ENCODE measurements around the gene SKIL. TPM values are rescaled to one million over a fixed set of nuclear protein-coding genes. Genes with fewer than 3 reads are reported as not detected.

SKIL gene
- total and polyA plus RNA-seq, 3 donors from 2014 or later = 19.1 to 53.6 (median 47.4) TPM

DNA sequence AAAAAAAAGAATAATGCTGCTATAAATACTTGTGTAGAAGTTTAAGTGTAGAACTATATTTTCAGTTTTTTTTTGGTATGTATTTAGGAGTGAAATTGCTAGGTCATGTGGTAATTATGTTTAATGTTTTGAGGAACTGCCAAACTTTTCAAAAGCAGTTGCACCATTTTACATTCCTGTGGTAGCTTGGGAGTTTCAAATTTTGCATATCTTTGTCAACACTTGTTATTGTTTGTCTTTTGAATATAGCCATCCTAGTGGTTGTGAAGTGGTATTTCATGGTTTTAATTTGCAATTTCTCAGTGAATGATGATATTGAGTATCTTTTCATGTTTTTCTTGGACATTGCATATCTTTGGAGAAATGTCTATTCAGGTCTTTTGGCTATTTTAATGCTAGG is 30.4 kb downstream of the SKIL start:
- intact Hi-C loops (cut with DNase I; ENCODE audit: low total_unique reads) = no loop called here
- TF ChIP-seq POLR2A (IDR thresholded peaks at IDR 0.05) = no peak
- TF ChIP-seq, protein P1, sequence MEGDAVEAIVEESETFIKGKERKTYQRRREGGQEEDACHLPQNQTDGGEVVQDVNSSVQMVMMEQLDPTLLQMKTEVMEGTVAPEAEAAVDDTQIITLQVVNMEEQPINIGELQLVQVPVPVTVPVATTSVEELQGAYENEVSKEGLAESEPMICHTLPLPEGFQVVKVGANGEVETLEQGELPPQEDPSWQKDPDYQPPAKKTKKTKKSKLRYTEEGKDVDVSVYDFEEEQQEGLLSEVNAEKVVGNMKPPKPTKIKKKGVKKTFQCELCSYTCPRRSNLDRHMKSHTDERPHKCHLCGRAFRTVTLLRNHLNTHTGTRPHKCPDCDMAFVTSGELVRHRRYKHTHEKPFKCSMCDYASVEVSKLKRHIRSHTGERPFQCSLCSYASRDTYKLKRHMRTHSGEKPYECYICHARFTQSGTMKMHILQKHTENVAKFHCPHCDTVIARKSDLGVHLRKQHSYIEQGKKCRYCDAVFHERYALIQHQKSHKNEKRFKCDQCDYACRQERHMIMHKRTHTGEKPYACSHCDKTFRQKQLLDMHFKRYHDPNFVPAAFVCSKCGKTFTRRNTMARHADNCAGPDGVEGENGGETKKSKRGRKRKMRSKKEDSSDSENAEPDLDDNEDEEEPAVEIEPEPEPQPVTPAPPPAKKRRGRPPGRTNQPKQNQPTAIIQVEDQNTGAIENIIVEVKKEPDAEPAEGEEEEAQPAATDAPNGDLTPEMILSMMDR (IDR thresholded peaks at IDR 0.05) = no peak
- no peaks in the 10 kb centered on the region for H3K36me3 ChIP-seq (ENCODE audit: low read depth, missing control alignments)
- H3K27me3 ChIP-seq = no peaks in the 10 kb centered on the region
- no peak overlapping the region for H3K27ac ChIP-seq
- no peak for DNase-seq
- H3K4me3 ChIP-seq = no peak overlapping the region
- no peaks in the 10 kb centered on the region for H3K9me3 ChIP-seq
- no peaks in the 10 kb centered on the region for H3K4me1 ChIP-seq

DNA sequence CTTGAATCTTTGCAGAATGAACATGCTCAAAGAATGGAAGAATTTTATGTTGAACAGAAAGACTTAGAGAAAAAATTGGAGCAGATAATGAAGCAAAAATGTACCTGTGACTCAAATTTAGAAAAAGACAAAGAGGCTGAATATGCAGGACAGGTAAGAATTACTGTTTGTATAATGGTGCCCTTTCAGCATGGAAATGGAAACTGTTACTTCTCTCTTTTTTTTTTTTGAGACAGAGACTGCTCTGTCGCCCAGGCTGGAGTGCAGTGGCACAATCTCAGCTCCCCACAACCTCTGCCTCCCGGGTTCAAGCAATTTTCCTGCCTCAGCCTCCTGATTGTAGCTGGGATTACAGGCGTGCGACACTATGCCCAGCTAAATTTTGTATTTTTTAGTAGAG is 33.6 kb downstream of the SKIL start:
- TF ChIP-seq POLR2A (IDR thresholded peaks at IDR 0.05) = no peak
- TF ChIP-seq, protein P1 (IDR thresholded peaks at IDR 0.05) = no peak

DNA sequence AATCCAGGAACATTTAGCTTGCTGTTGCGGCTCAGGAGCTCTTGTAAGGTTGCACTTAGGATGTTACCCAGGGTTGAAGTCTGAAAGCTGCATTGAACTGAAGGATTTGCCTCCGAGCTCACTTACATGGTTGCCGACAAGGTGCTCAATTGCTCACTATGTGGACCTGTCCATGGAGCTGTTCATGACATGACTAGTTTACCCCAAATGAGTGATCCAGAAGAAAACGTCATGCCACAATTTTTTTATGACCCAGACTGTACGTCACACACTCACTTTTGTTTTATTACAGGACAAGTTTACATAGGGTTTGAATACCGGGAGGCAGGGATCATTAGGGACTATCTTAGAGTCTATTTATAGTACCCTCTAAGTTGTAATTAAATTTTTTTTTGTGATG is 40.2 kb downstream of the SKIL start:
- Histone ChIP-seq H3K27me3 (no peaks in the 10 kb centered on the region), H3K9me3 (no peaks in the 10 kb centered on the region), H3K4me1 (no peaks in the 10 kb centered on the region), H3K4me3 (no peak overlapping the region), H3K27ac (no peak overlapping the region), H3K36me3 (ENCODE audit: low read depth, missing control alignments) (no peaks in the 10 kb centered on the region)
- 87 to 89% methylated on average over 6 of the region's 6 CpGs for WGBS, 2 donors
- no peak for DNase-seq
- intact Hi-C loops (cut with DNase I; ENCODE audit: low total_unique reads) = no loop called here
- TF ChIP-seq, protein P1 (IDR thresholded peaks at IDR 0.05) = no peak
- TF ChIP-seq POLR2A (IDR thresholded peaks at IDR 0.05) = no peak

More for the DNA sequence above, 33.6 kb downstream of the SKIL start:
- DNase-seq = no peak
- H3K4me1 ChIP-seq = no peaks in the 10 kb centered on the region
- no peak overlapping the region for H3K27ac ChIP-seq
- H3K9me3 ChIP-seq = no peaks in the 10 kb centered on the region
- intact Hi-C loops (cut with DNase I; ENCODE audit: low total_unique reads) = no loop called here
- WGBS, 2 donors = 89 to 90% methylated on average over 4 of the region's 4 CpGs
- no peak overlapping the region for H3K4me3 ChIP-seq
- H3K36me3 ChIP-seq (ENCODE audit: low read depth, missing control alignments) = no peaks in the 10 kb centered on the region
- H3K27me3 ChIP-seq = no peaks in the 10 kb centered on the region

DNA sequence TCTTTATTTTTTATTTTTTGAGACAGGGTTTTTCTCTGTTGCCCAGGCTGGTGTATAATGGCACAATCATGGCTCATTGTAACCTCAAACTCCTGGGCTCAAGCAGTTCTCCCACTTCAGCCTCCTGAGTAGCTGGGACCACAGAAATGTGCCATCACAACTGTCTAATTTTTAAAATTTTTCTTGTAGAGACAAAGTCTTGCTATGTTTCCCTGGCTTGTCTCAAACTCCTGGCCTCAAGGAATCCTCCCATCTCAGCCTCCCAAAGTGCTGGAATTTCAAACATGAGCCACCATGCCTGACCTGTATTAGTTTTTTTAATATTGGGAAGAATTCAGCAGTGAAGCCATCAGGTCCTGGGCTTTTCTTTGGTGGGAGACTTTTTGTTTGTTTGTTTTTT is 47.6 kb downstream of the SKIL start:
- TF ChIP-seq, protein P1 (IDR thresholded peaks at IDR 0.05) = no peak
- TF ChIP-seq POLR2A (IDR thresholded peaks at IDR 0.05) = no peak
- Histone ChIP-seq H3K27ac (no peak overlapping the region), H3K4me1 (no peaks in the 10 kb centered on the region), H3K9me3 (no peaks in the 10 kb centered on the region), H3K4me3 (no peak overlapping the region), H3K36me3 (ENCODE audit: low read depth, missing control alignments) (no peaks in the 10 kb centered on the region), H3K27me3 (no peaks in the 10 kb centered on the region)
- intact Hi-C loops (cut with DNase I; ENCODE audit: low total_unique reads) = no loop called here
- DNase-seq = no peak

DNA sequence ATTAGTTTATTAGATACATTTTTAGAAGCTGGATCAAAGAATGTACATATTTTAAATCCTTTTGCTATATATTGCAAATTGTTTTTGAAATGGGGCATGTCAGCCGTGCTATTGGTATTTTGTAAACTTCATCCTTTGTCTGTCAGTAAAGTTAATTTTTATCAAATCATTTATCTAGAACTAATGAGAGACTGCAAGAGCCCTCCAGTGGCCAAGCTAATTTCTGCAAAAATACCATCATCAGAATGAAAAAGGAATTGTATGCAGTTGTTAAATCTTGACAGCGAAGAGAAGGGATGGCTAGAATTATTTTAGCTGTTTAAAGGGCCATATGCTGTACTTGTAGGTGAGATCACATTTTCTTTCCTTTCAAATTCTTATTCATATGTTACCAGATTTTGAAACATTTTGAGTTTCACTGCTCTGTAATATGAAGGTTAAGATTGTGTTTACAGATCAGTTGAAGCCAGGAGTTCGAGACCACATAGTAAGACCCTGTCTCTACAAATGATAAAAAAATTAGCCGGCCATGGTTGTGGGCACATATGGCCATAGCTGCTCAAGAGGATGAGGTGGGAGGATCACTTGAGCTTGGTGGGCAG is 53.0 kb downstream of the SKIL start:
- Histone ChIP-seq H3K36me3 (ENCODE audit: low read depth, missing control alignments) (no peaks in the 10 kb centered on the region), H3K27ac (no peak overlapping the region), H3K27me3 (no peaks in the 10 kb centered on the region), H3K4me1 (peaks cover 4% of the 10 kb centered on the region), H3K4me3 (no peak overlapping the region), H3K9me3 (no peaks in the 10 kb centered on the region)
- 51 to 54% methylated on average over 4 of the region's 4 CpGs for WGBS, 2 donors
- DNase-seq = peak; percentile 45
- TF ChIP-seq, protein P1 (IDR thresholded peaks at IDR 0.05) = peak; percentile 46 to 51 (median 51)
- no peak for TF ChIP-seq POLR2A (IDR thresholded peaks at IDR 0.05)
- intact Hi-C loops (cut with DNase I; ENCODE audit: low total_unique reads) = loop anchor here (5.0 kb wide), 1 partner anchor 98 kb away; no protein-coding TSS in a partner anchor
